Osteoblast (primary cell): ENCODE data around the gene BHLHE23. TPM values are rescaled to one million over a fixed set of nuclear protein-coding genes. Genes with fewer than 3 reads are reported as not detected.

Experiments
- DNase-seq: peaks from one replicate; pipeline ENCODE4 v3.0.0; 2011; ENCODE audit warnings: low spot score, mixed read lengths; ENCODE audit not compliant: insufficient read length; ENCODE audit errors: missing footprints
- H2AFZ ChIP-seq: 2 replicates; pipeline ENCODE4 v1.6.0; 2011; ENCODE audit warnings: mild to moderate bottlenecking, low read length
- H3K27ac ChIP-seq: 2 replicates; pipeline ENCODE4 v1.5.1; 2011; ENCODE audit warnings: mild to moderate bottlenecking, low read depth, low read length, moderate library complexity
- H3K27me3 ChIP-seq: 2 replicates; pipeline ENCODE4 v1.6.0; 2012; ENCODE audit warnings: mild to moderate bottlenecking, control low read depth, inconsistent platforms, low read length, moderate library complexity; ENCODE audit not compliant: insufficient read depth
- H3K36me3 ChIP-seq: 2 replicates; pipeline ENCODE4 v1.5.1; 2011; ENCODE audit warnings: mild to moderate bottlenecking, low read length, control low read depth, moderate library complexity; ENCODE audit not compliant: insufficient read depth
- H3K4me1 ChIP-seq: 2 replicates; pipeline ENCODE4 v1.5.1; 2011; ENCODE audit warnings: mild to moderate bottlenecking, low read length, control low read depth, moderate library complexity; ENCODE audit not compliant: insufficient read depth
- H3K4me2 ChIP-seq: 2 replicates; pipeline ENCODE4 v1.6.0; 2011; ENCODE audit warnings: mild to moderate bottlenecking, low read length; ENCODE audit not compliant: insufficient read depth
- H3K4me3 ChIP-seq: fragments of 200-600 bp; sonication (generic); 3 replicates; pipeline ENCODE4 v1.5.1; 2012; ENCODE audit warnings: mild to moderate bottlenecking, low read length, inconsistent platforms; ENCODE audit not compliant: insufficient read depth
- H3K79me2 ChIP-seq: 2 replicates; pipeline ENCODE4 v1.6.0; 2012; ENCODE audit warnings: mild to moderate bottlenecking, low read length, control low read depth, inconsistent platforms; ENCODE audit not compliant: insufficient read depth
- H3K9me3 ChIP-seq: 2 replicates; pipeline ENCODE4 v1.5.1; 2011; ENCODE audit warnings: low read depth, low read length, control low read depth
- H4K20me1 ChIP-seq: 2 replicates; pipeline ENCODE4 v1.6.0; 2012; ENCODE audit warnings: mild to moderate bottlenecking, low read length, control low read depth; ENCODE audit not compliant: insufficient read depth
- total RNA-seq: library from RNA; depleted of rRNA; stranded (reverse); fragments of >200 nt; gene quantifications from 2 replicates; pipeline ENCODE4 v1.2.3, GENCODE V29; 2012
- TF ChIP-seq, protein P1 (sequence below): IDR thresholded peaks from 2 replicates; pipeline ENCODE4 v1.5.1; 2011; ENCODE audit warnings: mild to moderate bottlenecking, low read depth, low read length, moderate library complexity; ENCODE audit errors: extremely low read depth

The BHLHE23 gene
- total RNA-seq, 1 donor = not detected

DNA sequence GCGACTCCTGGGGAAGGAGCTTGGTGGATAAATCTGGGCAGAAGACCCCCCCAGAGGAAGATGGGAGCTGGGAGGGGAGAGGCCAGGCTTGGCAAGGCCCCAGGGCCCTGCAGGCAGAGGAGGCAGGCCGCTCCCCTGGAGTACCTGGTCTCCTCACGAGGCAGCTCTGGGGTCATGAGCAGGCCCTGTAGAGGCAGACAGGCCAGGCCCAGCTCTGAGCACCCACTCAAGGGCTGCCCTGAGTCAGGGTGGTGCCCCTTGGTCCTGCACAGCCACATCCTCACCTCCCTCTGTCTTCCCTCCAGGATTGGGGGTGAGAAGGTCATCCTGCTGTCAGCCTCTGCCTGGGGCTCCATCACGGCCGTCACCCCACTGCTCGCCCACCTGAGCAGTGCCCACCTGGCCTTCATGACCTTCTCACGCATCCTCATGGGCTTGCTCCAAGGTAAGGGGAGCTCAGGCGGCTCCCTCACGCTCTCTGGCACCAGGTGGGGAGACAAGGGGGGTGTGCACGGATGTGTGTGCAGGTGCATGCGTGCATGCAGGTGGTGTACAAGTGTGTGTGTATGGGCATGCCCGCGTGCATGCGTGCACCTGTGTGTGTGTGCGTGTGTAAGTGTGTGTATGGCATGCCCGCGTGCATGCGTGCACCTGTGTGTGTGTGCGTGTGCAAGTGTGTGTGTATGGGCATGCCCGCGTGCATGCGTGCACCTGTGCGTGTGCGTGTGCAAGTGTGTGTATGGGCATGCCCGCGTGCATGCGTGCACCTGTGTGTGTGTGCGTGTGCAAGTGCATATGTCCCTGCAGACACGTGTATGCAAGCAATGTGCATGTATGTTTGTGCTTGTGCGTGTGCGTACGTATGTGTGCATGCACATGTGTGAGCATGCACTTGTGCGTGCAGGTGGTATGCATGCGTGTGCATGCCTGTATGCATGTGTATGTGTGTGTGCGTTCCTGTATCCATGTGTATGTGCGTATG is 49.3 kb downstream of the BHLHE23 start:
- H3K9me3 ChIP-seq = no peaks in the 10 kb centered on the region
- H3K27ac ChIP-seq = no peak overlapping the region
- no peak overlapping the region for H3K4me2 ChIP-seq
- H3K27me3 ChIP-seq = no peaks in the 10 kb centered on the region
- H4K20me1 ChIP-seq = peaks cover 48% of the 10 kb centered on the region
- H3K36me3 ChIP-seq = peaks cover 37% of the 10 kb centered on the region
- TF ChIP-seq, protein P1, sequence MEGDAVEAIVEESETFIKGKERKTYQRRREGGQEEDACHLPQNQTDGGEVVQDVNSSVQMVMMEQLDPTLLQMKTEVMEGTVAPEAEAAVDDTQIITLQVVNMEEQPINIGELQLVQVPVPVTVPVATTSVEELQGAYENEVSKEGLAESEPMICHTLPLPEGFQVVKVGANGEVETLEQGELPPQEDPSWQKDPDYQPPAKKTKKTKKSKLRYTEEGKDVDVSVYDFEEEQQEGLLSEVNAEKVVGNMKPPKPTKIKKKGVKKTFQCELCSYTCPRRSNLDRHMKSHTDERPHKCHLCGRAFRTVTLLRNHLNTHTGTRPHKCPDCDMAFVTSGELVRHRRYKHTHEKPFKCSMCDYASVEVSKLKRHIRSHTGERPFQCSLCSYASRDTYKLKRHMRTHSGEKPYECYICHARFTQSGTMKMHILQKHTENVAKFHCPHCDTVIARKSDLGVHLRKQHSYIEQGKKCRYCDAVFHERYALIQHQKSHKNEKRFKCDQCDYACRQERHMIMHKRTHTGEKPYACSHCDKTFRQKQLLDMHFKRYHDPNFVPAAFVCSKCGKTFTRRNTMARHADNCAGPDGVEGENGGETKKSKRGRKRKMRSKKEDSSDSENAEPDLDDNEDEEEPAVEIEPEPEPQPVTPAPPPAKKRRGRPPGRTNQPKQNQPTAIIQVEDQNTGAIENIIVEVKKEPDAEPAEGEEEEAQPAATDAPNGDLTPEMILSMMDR = no peak
- no peak overlapping the region for H2AFZ ChIP-seq
- peaks cover 17% of the 10 kb centered on the region for H3K4me1 ChIP-seq
- DNase-seq = peak; percentile 77
- no peak overlapping the region for H3K4me3 ChIP-seq
- H3K79me2 ChIP-seq = peaks cover 55% of the 10 kb centered on the region

DNA sequence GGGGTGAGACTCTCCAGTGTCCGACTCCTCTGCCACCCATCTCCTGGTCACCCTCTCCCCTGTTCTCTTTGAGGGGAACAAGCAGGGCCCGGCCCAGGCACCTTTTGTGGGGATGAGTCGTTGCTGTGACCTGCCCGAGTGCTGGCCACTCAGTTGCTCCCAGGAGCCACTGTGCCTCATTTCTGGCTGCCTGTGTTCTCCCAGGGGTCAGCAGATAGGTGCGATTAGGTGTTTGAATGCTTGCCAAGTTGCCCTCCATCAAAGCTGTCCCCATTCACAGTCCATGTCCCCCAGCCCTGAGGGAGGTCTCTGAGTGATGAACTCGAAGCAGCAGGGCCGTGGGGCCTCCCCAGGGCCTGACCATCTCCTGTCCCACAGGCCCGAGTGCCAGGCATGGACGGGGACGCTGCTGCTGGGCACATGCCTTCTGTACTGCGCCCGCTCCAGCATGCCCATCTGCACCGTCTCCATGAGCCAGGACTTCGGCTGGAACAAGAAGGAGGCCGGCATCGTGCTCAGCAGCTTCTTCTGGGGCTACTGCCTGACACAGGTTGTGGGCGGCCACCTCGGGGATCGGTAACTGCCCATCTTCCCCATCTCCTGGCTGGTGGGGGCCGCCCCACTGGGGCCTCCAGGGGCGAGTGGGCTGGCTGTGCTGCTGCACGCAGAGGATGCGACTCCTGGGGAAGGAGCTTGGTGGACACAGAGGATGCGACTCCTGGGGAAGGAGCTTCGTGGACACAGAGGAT is 50.2 kb downstream of the BHLHE23 start:
- Histone ChIP-seq H3K9me3 (no peaks in the 10 kb centered on the region), H3K79me2 (peaks cover 55% of the 10 kb centered on the region), H3K4me2 (no peak overlapping the region), H3K36me3 (peaks cover 33% of the 10 kb centered on the region), H2AFZ (no peak overlapping the region), H3K4me3 (no peak overlapping the region), H4K20me1 (peaks cover 48% of the 10 kb centered on the region), H3K4me1 (peaks cover 21% of the 10 kb centered on the region), H3K27me3 (no peaks in the 10 kb centered on the region), H3K27ac (no peak overlapping the region)
- TF ChIP-seq, protein P1 = no peak
- peak; percentile 80 for DNase-seq

Other genes with a start within 250 kb of the BHLHE23 start
- gene MRGBP, start 210.5 kb downstream of the BHLHE23 start, total RNA-seq = 14.1 and 15.2 TPM in 2 replicates
- gene OGFR, start 202.1 kb downstream of the BHLHE23 start, total RNA-seq = 32.4 and 39.1 TPM in 2 replicates
- not detected in 2 replicates for gene COL9A3, start 189.9 kb downstream of the BHLHE23 start, total RNA-seq
- 13.0 TPM in 2 replicates for gene TCFL5, start 145.1 kb downstream of the BHLHE23 start, total RNA-seq
- 44.8 and 46.3 TPM in 2 replicates for gene DIDO1, start 80.5 kb downstream of the BHLHE23 start, total RNA-seq
- gene GID8, start 68.8 kb downstream of the BHLHE23 start, total RNA-seq = 34.4 and 37.1 TPM in 2 replicates
- gene SLC17A9, start 54.3 kb downstream of the BHLHE23 start, total RNA-seq = 5.6 and 6.5 TPM in 2 replicates
- 23.9 and 26.8 TPM in 2 replicates for gene YTHDF1, start 209.2 kb upstream of the BHLHE23 start, total RNA-seq
- gene BIRC7, start 228.9 kb upstream of the BHLHE23 start, total RNA-seq = under 0.01 and 0.29 TPM in 2 replicates
- not detected in 2 replicates for gene NKAIN4, start 247.5 kb upstream of the BHLHE23 start, total RNA-seq